Measurements from ENCODE around the gene NSDHL. TPM values are rescaled to one million over a fixed set of nuclear protein-coding genes. Genes with fewer than 3 reads are reported as not detected.
"Not testable (repeated sequence)": the region's sequence is repeated elsewhere in the genome, so short reads cannot be mapped to it uniquely, and the experiment has no call there.

NSDHL gene
- total RNA-seq = 29.0 and 30.0 TPM in 2 replicates
- long read RNA-seq, transcript NSDHL-203 (9 exons, 1,630 nt) = minor isoform, 6 of 109 reads
- long read RNA-seq, transcript NSDHL-201 (8 exons, 1,929 nt) = major isoform, 92 of 109 reads
- long read RNA-seq, partial matches to known transcripts = 5 of 109 reads
- long read RNA-seq, other reads (novel, unspliced or antisense) = 6 of 109 reads

DNA sequence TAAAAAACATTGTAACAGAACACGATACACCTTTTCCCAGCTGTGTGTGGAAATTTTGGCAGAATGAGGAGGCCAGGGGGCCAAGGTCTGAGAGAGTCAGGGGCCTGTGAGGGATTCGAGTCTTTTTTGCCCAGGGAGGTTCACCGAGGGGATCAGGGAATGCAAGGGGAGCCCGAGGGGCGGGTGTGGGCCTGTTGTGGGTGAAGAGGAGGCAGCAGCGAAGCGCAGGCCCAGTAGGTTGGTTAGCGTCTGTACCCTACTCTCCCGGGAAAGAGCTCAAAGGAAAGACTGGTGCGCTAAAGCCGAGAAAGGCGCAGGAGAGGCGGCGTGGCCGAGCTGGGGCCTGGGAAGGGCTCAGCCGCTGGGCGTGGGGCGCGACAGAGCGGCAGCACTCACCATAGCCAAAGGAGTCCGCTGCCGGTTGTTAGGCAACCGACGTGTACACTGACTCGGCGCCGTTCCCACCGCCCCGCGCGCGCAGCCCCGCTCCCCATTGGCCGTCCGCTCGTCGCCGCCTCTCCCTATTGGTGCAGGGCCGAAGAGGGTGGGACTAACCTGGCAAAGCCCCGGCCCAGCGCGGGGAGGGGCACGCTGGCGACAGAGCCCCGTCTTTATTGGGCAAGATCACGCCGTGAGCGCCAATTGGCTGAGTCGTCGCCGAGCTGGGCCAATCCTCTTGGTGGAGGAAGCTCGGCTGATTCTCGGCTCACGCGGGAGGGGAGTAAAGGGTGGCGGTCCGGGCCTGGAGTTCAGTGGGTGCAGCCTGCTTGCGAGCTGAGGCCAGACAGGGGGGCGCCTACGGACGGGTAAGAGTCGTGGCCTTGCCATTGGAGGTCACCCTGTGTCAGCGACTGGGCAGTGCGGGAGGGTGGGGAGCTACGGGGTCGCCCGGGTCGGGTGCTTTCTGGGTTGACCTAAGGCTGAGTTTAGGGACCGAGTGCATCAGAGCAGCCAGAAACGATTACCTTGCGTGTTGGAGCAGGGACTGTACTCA is at the start of gene NSDHL, which contains the start of gene CETN2:
Gene NSDHL, plus strand, starts transcription at position 752 of the 994 bp plus-strand sequence. CDS start 15,262 bp downstream, outside the sequence.
Gene CETN2, minus strand, starts transcription at position 446 of the 994 bp plus-strand sequence. Its CDS starts 47 bp downstream, at position 399.
- peak within 1 kb of the TSS; percentile 95 for H3K4me3 Mint-ChIP-seq (ENCODE audit: low read depth)
- peak within 1 kb of the TSS; percentile 95 for H3K27ac Mint-ChIP-seq
- H3K4me1 Mint-ChIP-seq (ENCODE audit: low read depth) = peaks cover 16% of the 10 kb centered on the region
- no peak for TF ChIP-seq CTCF (IDR thresholded peaks at IDR 0.05; ENCODE audit: unreplicated experiment)
- peak; percentile 85 for DNase-seq (ENCODE audit: low spot score, unreplicated experiment)
- H3K27me3 Mint-ChIP-seq = no peaks in the 10 kb centered on the region
- H3K36me3 Mint-ChIP-seq (ENCODE audit: insufficient read depth) = peaks cover 11% of the 10 kb centered on the region
- peaks cover 26% of the 10 kb centered on the region for H3K9me3 Mint-ChIP-seq (ENCODE audit: low read depth)

DNA sequence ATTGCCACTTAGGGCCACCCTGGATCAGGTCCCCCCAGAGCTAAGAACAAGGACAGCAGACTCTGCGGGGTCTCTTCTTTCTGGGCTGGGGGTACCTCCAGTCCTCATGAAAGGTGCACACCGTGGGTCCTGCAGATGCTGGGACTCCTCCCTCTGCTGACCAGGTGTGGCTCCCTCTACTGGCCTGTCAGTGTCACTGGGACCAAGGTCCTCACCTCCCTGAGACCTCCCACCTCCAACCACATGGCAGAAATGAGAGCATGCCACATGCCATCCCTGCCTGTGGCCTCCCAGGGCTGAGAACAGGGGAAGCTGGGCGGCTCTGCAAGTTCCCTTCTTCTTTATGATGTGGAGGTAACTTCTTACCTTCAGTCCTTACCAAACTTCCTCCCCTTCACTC is 43.8 kb upstream of the NSDHL start:
- H3K27ac Mint-ChIP-seq; H3K9me3 Mint-ChIP-seq (ENCODE audit: low read depth); H3K4me1 Mint-ChIP-seq (ENCODE audit: low read depth); H3K36me3 Mint-ChIP-seq (ENCODE audit: insufficient read depth); H3K27me3 Mint-ChIP-seq; H3K4me3 Mint-ChIP-seq (ENCODE audit: low read depth); DNase-seq (ENCODE audit: low spot score, unreplicated experiment): not testable (repeated sequence)

DNA sequence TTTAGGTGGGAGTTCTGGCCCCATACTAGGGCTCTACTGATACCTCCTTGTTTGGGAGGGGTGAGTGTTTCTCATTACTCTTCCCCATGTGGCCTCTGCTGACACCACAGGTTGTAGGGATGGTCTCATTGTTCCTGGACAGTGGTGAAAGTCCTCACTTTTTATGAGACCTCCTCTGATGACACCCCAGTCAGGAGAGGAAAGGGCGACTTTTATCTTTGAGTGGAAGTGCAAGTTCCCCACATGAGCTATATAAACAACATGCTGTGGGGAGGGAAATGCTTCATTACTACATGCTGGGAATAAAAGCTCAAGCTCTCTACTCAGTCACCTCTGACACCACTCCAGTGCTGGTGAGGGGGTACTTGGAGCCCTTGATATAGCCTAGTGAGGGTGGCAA is 31.9 kb upstream of the NSDHL start:
- DNase-seq (ENCODE audit: low spot score, unreplicated experiment) = no peak
- Mint-ChIP-seq H3K9me3 (ENCODE audit: low read depth) (peaks cover 10% of the 10 kb centered on the region), H3K27ac (no peak overlapping the region), H3K36me3 (ENCODE audit: insufficient read depth) (no peaks in the 10 kb centered on the region), H3K27me3 (peaks cover 9% of the 10 kb centered on the region), H3K4me3 (ENCODE audit: low read depth) (no peak overlapping the region), H3K4me1 (ENCODE audit: low read depth) (no peaks in the 10 kb centered on the region)
- TF ChIP-seq CTCF (IDR thresholded peaks at IDR 0.05; ENCODE audit: unreplicated experiment) = no peak

DNA sequence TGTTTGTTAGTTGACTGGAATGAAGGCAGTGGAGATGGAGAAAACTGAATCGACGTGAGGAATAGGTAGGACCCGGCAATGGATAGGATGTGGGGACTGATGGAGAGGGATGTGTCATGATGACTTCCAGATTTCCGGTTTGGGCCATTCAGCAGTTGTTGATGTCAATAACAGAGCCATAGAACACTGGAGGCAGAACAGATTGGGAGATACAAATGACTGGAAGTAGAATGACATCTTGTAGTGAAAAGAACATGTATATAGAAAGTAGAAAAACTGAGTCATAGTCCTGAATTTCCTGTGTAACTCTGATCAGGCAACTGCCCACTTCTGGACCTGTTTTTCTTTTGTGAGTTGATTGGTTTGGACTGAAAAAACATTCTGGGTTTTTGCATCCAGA is 24.8 kb upstream of the NSDHL start:
- no peak for DNase-seq (ENCODE audit: low spot score, unreplicated experiment)
- no peak overlapping the region for H3K27ac Mint-ChIP-seq
- no peaks in the 10 kb centered on the region for H3K36me3 Mint-ChIP-seq (ENCODE audit: insufficient read depth)
- no peaks in the 10 kb centered on the region for H3K4me1 Mint-ChIP-seq (ENCODE audit: low read depth)
- no peak overlapping the region for H3K4me3 Mint-ChIP-seq (ENCODE audit: low read depth)
- TF ChIP-seq CTCF (IDR thresholded peaks at IDR 0.05; ENCODE audit: unreplicated experiment) = no peak
- H3K9me3 Mint-ChIP-seq (ENCODE audit: low read depth) = peaks cover 6% of the 10 kb centered on the region
- H3K27me3 Mint-ChIP-seq = peaks cover 3% of the 10 kb centered on the region

GRCh38 chrX:152810403-152810802 is 20.5 kb upstream of the NSDHL start:
- no peak for DNase-seq (ENCODE audit: low spot score, unreplicated experiment)
- Mint-ChIP-seq H3K27me3 (peaks cover 6% of the 10 kb centered on the region), H3K4me3 (ENCODE audit: low read depth) (no peak overlapping the region), H3K4me1 (ENCODE audit: low read depth) (no peaks in the 10 kb centered on the region), H3K27ac (no peak overlapping the region), H3K9me3 (ENCODE audit: low read depth) (peaks cover 14% of the 10 kb centered on the region), H3K36me3 (ENCODE audit: insufficient read depth) (no peaks in the 10 kb centered on the region)
- no peak for TF ChIP-seq CTCF (IDR thresholded peaks at IDR 0.05; ENCODE audit: unreplicated experiment)

Measured in progenitor cell of endocrine pancreas (in vitro differentiated cells).